Endothelial cell of hepatic sinusoid (primary cell): ENCODE results near the gene TNS3.

Source experiments
- in situ Hi-C: cut with HindIII; loops from 2 replicates; pipeline ENCODE4 v1.10.0; 2017; ENCODE audit warnings: low sequenced_read_pairs

Gene TNS3

GRCh38 chr7:47300472-47301104 is 281.3 kb downstream of the TNS3 start:
- in situ Hi-C loops: no loop called here

- in situ Hi-C loops: no loop called here
These were observed 282.4 kb downstream of the TNS3 start for GRCh38 chr7:47299496-47299895.

- in situ Hi-C loops: no loop called here
These were observed 283.3 kb downstream of the TNS3 start for GRCh38 chr7:47298636-47299035.

GRCh38 chr7:47297120-47297519 is 284.8 kb downstream of the TNS3 start:
- in situ Hi-C loops: no loop called here

GRCh38 chr7:47295606-47296005 is 286.3 kb downstream of the TNS3 start:
- in situ Hi-C loops: no loop called here

- in situ Hi-C loops: no loop called here
These were observed 287.2 kb downstream of the TNS3 start for GRCh38 chr7:47294556-47295222.

- in situ Hi-C loops: no loop called here
These were observed 287.9 kb downstream of the TNS3 start for GRCh38 chr7:47293884-47294555.

GRCh38 chr7:47292832-47293309 is 289.0 kb downstream of the TNS3 start:
- in situ Hi-C loops: no loop called here

- in situ Hi-C loops: no loop called here
These were observed 290.3 kb downstream of the TNS3 start for GRCh38 chr7:47291461-47292081.

GRCh38 chr7:47290867-47291266 is 291.0 kb downstream of the TNS3 start:
- in situ Hi-C loops: no loop called here

GRCh38 chr7:47290466-47290865 is 291.4 kb downstream of the TNS3 start:
- in situ Hi-C loops: no loop called here

GRCh38 chr7:47288060-47288459 is 293.9 kb downstream of the TNS3 start:
- in situ Hi-C loops: no loop called here

GRCh38 chr7:47285860-47286491 is 295.9 kb downstream of the TNS3 start:
- in situ Hi-C loops: no loop called here

- in situ Hi-C loops: no loop called here
These were observed 296.9 kb downstream of the TNS3 start for GRCh38 chr7:47284691-47285635.

GRCh38 chr7:47283497-47284131 is 298.3 kb downstream of the TNS3 start:
- in situ Hi-C loops: no loop called here

GRCh38 chr7:47282790-47283496 is 299.0 kb downstream of the TNS3 start:
- in situ Hi-C loops: no loop called here

- in situ Hi-C loops: no loop called here
These were observed 299.8 kb downstream of the TNS3 start for GRCh38 chr7:47281966-47282643.

- in situ Hi-C loops: no loop called here
These were observed 300.8 kb downstream of the TNS3 start for GRCh38 chr7:47281161-47281560.
